GM23338 (cell line): ENCODE measurements around the gene PLA1A.

Source experiments
- CREB1 ChIP-seq: fragments of 250-450 bp; sonication (Bioruptor Pico); IDR thresholded peaks from 2 replicates; pipeline ENCODE4 v1.5.0; 2020; ENCODE audit warnings: low read depth, mild to moderate bottlenecking, moderate library complexity
- EZH2 ChIP-seq: fragments of 200-600 bp; sonication (generic); IDR thresholded peaks from one replicate; pipeline ENCODE4 v1.8.0; 2017; ENCODE audit warnings: antibody characterized with exemption, mild to moderate bottlenecking, low read depth; ENCODE audit not compliant: unreplicated experiment
- EZH2phosphoT487 ChIP-seq: fragments of 200-600 bp; sonication (generic); IDR thresholded peaks from one replicate; pipeline ENCODE4 v1.8.1; 2018; ENCODE audit warnings: antibody characterized with exemption; ENCODE audit not compliant: unreplicated experiment
- JUNB ChIP-seq: IDR thresholded peaks from one replicate; pipeline ENCODE4 v1.6.1; 2016; ENCODE audit warnings: antibody characterized with exemption; ENCODE audit not compliant: unreplicated experiment
- NANOG ChIP-seq: IDR thresholded peaks from 2 replicates; pipeline ENCODE4 v1.6.1; 2016; ENCODE audit warnings: antibody characterized with exemption, borderline replicate concordance
- POLR2AphosphoS5 ChIP-seq: IDR thresholded peaks from 2 replicates; pipeline ENCODE4 v1.6.1; 2016; ENCODE audit warnings: antibody characterized with exemption, low read depth
- TF ChIP-seq, protein P1 (sequence below), 2 experiments: fragments of 200-600 bp in 1 of 2; sonication (generic) in 1 of 2; conservative IDR thresholded peaks; 2 replicates each; pipeline versions ENCODE4 v1.5.1 to v1.6.1; 2016 to 2017; ENCODE audit warnings: antibody characterized with exemption in 2 of 2, low read depth in 2 of 2, mild to moderate bottlenecking in 2 of 2, moderate library complexity in 1 of 2
- TF ChIP-seq, protein P2 (sequence below): IDR thresholded peaks from one replicate; pipeline ENCODE4 v1.6.1; 2018; ENCODE audit warnings: antibody characterized with exemption; ENCODE audit not compliant: unreplicated experiment
- TF ChIP-seq, protein P3 (sequence below): IDR thresholded peaks from 2 replicates; pipeline ENCODE4 v1.6.1; 2016; ENCODE audit warnings: antibody characterized with exemption

- TF ChIP-seq, protein P1, sequence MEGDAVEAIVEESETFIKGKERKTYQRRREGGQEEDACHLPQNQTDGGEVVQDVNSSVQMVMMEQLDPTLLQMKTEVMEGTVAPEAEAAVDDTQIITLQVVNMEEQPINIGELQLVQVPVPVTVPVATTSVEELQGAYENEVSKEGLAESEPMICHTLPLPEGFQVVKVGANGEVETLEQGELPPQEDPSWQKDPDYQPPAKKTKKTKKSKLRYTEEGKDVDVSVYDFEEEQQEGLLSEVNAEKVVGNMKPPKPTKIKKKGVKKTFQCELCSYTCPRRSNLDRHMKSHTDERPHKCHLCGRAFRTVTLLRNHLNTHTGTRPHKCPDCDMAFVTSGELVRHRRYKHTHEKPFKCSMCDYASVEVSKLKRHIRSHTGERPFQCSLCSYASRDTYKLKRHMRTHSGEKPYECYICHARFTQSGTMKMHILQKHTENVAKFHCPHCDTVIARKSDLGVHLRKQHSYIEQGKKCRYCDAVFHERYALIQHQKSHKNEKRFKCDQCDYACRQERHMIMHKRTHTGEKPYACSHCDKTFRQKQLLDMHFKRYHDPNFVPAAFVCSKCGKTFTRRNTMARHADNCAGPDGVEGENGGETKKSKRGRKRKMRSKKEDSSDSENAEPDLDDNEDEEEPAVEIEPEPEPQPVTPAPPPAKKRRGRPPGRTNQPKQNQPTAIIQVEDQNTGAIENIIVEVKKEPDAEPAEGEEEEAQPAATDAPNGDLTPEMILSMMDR (conservative IDR thresholded peaks at IDR 0.05; ENCODE audit: low read depth in 2 of 2) = no peak
- TF ChIP-seq EZH2 (no peak), POLR2AphosphoS5 (no peak), JUNB (no peak), EZH2phosphoT487 (no peak), CREB1 (CRISPR knock-in tag) (no peak), NANOG (no peak)
- TF ChIP-seq, protein P2, sequence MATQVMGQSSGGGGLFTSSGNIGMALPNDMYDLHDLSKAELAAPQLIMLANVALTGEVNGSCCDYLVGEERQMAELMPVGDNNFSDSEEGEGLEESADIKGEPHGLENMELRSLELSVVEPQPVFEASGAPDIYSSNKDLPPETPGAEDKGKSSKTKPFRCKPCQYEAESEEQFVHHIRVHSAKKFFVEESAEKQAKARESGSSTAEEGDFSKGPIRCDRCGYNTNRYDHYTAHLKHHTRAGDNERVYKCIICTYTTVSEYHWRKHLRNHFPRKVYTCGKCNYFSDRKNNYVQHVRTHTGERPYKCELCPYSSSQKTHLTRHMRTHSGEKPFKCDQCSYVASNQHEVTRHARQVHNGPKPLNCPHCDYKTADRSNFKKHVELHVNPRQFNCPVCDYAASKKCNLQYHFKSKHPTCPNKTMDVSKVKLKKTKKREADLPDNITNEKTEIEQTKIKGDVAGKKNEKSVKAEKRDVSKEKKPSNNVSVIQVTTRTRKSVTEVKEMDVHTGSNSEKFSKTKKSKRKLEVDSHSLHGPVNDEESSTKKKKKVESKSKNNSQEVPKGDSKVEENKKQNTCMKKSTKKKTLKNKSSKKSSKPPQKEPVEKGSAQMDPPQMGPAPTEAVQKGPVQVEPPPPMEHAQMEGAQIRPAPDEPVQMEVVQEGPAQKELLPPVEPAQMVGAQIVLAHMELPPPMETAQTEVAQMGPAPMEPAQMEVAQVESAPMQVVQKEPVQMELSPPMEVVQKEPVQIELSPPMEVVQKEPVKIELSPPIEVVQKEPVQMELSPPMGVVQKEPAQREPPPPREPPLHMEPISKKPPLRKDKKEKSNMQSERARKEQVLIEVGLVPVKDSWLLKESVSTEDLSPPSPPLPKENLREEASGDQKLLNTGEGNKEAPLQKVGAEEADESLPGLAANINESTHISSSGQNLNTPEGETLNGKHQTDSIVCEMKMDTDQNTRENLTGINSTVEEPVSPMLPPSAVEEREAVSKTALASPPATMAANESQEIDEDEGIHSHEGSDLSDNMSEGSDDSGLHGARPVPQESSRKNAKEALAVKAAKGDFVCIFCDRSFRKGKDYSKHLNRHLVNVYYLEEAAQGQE = no peak
- TF ChIP-seq, protein P3, sequence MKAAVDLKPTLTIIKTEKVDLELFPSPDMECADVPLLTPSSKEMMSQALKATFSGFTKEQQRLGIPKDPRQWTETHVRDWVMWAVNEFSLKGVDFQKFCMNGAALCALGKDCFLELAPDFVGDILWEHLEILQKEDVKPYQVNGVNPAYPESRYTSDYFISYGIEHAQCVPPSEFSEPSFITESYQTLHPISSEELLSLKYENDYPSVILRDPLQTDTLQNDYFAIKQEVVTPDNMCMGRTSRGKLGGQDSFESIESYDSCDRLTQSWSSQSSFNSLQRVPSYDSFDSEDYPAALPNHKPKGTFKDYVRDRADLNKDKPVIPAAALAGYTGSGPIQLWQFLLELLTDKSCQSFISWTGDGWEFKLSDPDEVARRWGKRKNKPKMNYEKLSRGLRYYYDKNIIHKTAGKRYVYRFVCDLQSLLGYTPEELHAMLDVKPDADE = no peak
Measured at GRCh38 chr3:119627461-119627860, 29.8 kb downstream of the PLA1A start.
